GM12873 (cell line): ENCODE data around the gene KRT14.

Experiments
- CTCF ChIP-seq: IDR thresholded peaks from 2 replicates; pipeline ENCODE4 v1.5.1; 2012; ENCODE audit warnings: low read depth, mild to moderate bottlenecking, moderate library complexity, low read length, control low read depth; ENCODE audit not compliant: insufficient read depth; ENCODE audit errors: missing control alignments

KRT14 gene

GRCh38 chr17:41545829-41546410, 40.8 kb downstream of the KRT14 start:
- no peak for TF ChIP-seq CTCF

GRCh38 chr17:41544935-41545334, 41.8 kb downstream of the KRT14 start:
- TF ChIP-seq CTCF = no peak

DNA sequence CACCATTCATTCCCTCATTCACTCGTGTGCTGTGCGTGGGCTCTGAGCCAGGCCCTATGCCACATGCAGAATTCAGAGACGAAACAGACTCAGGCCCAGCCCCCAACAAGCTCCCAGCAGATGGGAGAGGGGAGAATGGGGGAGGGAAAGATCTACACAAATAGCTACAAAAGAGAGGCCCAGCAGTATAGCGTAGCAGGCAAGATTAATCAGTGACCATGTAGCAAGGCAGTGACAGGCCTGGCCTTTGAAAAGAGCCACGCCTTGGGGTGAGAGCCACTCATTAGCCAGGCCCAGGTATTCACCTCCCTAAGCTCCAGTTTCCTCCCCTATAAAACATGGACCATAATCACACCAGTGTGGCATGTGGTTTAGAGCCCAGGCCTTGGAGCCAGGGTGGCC, 42.2 kb downstream of the KRT14 start:
- no peak for TF ChIP-seq CTCF

- no peak for TF ChIP-seq CTCF
Measured at GRCh38 chr17:41542357-41542756, 44.3 kb downstream of the KRT14 start.

DNA sequence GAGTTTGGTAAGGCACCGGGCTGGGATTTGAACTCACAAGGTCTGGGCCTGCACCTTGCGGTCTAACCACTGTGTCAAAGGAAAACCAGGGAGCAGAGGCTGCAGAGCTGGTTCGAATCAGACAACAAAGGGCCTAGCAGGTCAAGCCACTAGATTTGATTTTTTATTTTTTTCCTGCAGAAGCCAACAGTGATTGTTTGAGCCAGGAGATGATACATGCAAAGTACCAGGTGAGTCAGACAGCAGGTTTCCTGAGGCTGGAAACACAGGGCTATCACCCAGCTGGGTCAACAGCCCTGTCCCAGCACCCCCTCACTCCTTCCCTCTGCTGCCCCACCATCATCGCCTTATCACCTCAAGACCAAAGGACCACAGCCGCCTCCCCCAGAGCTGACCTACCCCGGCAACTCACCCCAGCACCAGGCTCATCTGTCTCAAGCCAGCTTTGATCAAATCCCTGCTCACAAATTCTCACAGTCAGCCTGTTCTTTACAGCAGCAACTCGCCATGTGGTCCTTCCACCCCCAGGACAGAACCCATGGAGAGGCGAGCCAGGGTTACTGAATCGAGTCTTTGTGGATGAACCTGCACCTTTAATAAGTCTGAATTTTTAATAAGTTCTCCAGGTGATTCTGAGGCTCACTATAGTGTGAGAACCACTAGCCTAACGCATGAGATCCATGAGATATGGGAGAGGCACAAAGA, 45.6 kb downstream of the KRT14 start:
- no peak for TF ChIP-seq CTCF

DNA sequence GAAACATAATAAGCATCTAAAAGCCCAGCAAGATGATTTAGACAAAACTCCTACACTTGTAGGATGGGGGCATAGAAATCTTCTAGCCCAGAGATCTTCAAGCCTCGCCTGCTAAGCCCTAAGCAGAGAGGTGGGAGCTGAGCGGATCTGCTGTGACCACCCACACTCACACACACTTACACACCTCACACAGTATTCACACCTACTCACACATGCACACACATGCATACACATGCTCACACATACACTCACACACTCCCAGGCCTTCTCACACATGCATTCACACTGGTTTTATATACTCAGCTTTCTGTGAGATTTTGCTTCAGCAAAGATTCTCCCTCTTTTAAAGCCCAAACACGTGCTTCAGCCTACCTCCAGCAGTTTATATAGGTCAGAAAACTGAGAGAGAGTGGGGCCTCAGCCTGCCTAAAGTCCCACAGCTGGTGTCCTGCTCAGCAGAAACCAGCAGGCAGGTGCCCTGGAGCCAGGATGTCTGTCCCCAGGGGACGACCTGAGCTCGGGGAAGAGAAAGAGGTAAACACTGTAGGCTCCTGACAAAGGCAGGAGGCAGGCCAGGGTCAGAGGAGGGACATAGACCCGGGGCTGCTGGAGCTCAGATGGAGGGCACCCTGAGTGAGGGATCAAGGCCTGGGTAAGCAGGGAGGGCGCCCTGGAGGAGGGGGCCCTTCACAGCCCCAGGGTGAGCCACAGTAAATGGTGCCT, 46.6 kb downstream of the KRT14 start:
- no peak for TF ChIP-seq CTCF

DNA sequence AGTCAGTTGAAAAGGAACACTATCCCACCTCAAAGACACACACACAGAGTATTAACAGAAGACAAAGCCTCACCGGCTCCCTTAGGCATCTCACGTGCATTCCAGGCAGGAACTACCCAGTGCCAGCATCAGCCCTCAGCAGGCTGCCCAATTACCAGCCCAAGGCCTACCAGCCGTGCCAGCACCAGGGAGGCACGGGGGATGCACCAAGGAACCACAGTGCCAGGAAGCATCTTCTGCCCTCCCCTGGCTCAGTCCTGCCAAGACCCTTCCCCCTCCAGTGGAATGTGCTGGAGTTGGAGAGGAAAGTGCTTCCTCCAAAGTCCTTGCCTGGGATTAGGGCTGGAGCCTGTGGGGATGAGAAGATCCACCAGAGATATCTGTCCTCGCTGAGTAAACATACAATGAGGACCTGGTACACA, 47.6 kb downstream of the KRT14 start:
- no peak for TF ChIP-seq CTCF
